Mesenchymal stem cell (in vitro differentiated cells and primary cell): ENCODE measurements around the gene ZNF511.

ENCODE experiments used
- DNase-seq: peaks from one replicate; pipeline ENCODE4 v3.0.0-alpha.2; 2013
- H2AFZ ChIP-seq: one replicate; pipeline ENCODE4 v1.6.1; 2013; ENCODE audit warnings: low read depth, mild to moderate bottlenecking, control low read depth, inconsistent platforms, low read length, moderate library complexity
- H2AK5ac ChIP-seq: 2 replicates; pipeline ENCODE4 v1.6.1; 2013; ENCODE audit warnings: low read length, moderate library complexity, mild to moderate bottlenecking, inconsistent platforms; ENCODE audit not compliant: severe bottlenecking
- H2BK120ac ChIP-seq: one replicate; pipeline ENCODE4 v1.6.1; 2013; ENCODE audit warnings: low read depth, mild to moderate bottlenecking, inconsistent platforms, low read length, moderate library complexity
- H2BK12ac ChIP-seq, 2 experiments: one replicate each; pipeline ENCODE4 v1.6.1; 2013; ENCODE audit warnings: inconsistent platforms in 2 of 2, low read length in 2 of 2, mild to moderate bottlenecking in 2 of 2, moderate library complexity in 2 of 2, control low read depth in 1 of 2
- H2BK15ac ChIP-seq: one replicate; pipeline ENCODE4 v1.6.1; 2013; ENCODE audit warnings: mild to moderate bottlenecking, low read depth, inconsistent platforms; ENCODE audit not compliant: poor library complexity, severe bottlenecking
- H2BK5ac ChIP-seq: 2 replicates; pipeline ENCODE4 v1.6.1; 2013; ENCODE audit warnings: low read depth, mild to moderate bottlenecking, low read length, control low read depth, inconsistent platforms; ENCODE audit not compliant: poor library complexity, severe bottlenecking
- H3K14ac ChIP-seq, 2 experiments: one replicate each; pipeline ENCODE4 v1.6.1; 2013; ENCODE audit warnings: inconsistent platforms in 2 of 2, low read length in 2 of 2, control low read depth in 1 of 2, mild to moderate bottlenecking in 1 of 2, moderate library complexity in 1 of 2
- H3K18ac ChIP-seq, 2 experiments: one replicate each; pipeline ENCODE4 v1.6.1; 2013; ENCODE audit warnings: inconsistent platforms in 2 of 2, low read length in 2 of 2, control low read depth in 1 of 2, low read depth in 1 of 2, mild to moderate bottlenecking in 1 of 2
- H3K23ac ChIP-seq, 2 experiments: one replicate each; pipeline ENCODE4 v1.6.1; 2013; ENCODE audit warnings: inconsistent platforms in 2 of 2, low read length in 2 of 2, mild to moderate bottlenecking in 2 of 2, moderate library complexity in 2 of 2, control low read depth in 1 of 2
- H3K27ac ChIP-seq: 2 replicates; pipeline ENCODE4 v1.5.1; 2013; ENCODE audit warnings: mild to moderate bottlenecking, moderate library complexity, low read length, control low read depth, inconsistent platforms; ENCODE audit not compliant: poor library complexity, severe bottlenecking
- H3K27me3 ChIP-seq, 2 experiments: 2 replicates each; pipeline versions ENCODE4 v1.6.1 to v1.7.0; 2013; ENCODE audit warnings: low read length in 2 of 2, mild to moderate bottlenecking in 2 of 2, moderate library complexity in 2 of 2, control low read depth in 1 of 2, inconsistent platforms in 1 of 2; ENCODE audit not compliant: control insufficient read depth in 1 of 2, insufficient read depth in 1 of 2
- H3K36me3 ChIP-seq, 2 experiments: 2 replicates each; pipeline versions ENCODE4 v1.6.1 to v1.7.0; 2013; ENCODE audit warnings: low read length in 2 of 2, control low read depth in 1 of 2, inconsistent platforms in 1 of 2, low read depth in 1 of 2, mild to moderate bottlenecking in 1 of 2; ENCODE audit not compliant: insufficient read depth in 2 of 2, control insufficient read depth in 1 of 2
- H3K4ac ChIP-seq, 2 experiments: one replicate each; pipeline ENCODE4 v1.6.1; 2013; ENCODE audit warnings: inconsistent platforms in 2 of 2, low read length in 2 of 2, mild to moderate bottlenecking in 2 of 2, moderate library complexity in 2 of 2, control low read depth in 1 of 2, low read depth in 1 of 2
- H3K4me1 ChIP-seq: 2 replicates; pipeline ENCODE4 v1.6.1; 2013; ENCODE audit warnings: low read depth, low read length, control low read depth; ENCODE audit not compliant: control insufficient read depth, insufficient read depth
- H3K4me2 ChIP-seq: 2 replicates; pipeline ENCODE4 v1.6.1; 2013; ENCODE audit warnings: low read length, mild to moderate bottlenecking, inconsistent platforms; ENCODE audit not compliant: poor library complexity, severe bottlenecking
- H3K4me3 ChIP-seq, 2 experiments: 2 replicates each; pipeline versions ENCODE4 v1.5.1 to v1.7.0; 2013; ENCODE audit warnings: low read length in 2 of 2, mild to moderate bottlenecking in 2 of 2, control low read depth in 1 of 2, low read depth in 1 of 2; ENCODE audit not compliant: insufficient read depth in 1 of 2
- H3K79me1 ChIP-seq: replicated peaks from 2 replicates; pipeline ENCODE4 v1.6.1; 2013; ENCODE audit warnings: mild to moderate bottlenecking, control low read depth, low read length, inconsistent platforms; ENCODE audit not compliant: poor library complexity, severe bottlenecking
- H3K9ac ChIP-seq: 2 replicates; pipeline ENCODE4 v1.7.0; 2013; ENCODE audit warnings: mild to moderate bottlenecking, low read length, moderate library complexity
- H3K9me3 ChIP-seq: 2 replicates; pipeline ENCODE4 v1.7.0; 2013; ENCODE audit warnings: mild to moderate bottlenecking, low read length; ENCODE audit not compliant: control insufficient read depth
- H4K8ac ChIP-seq: one replicate; pipeline ENCODE4 v1.6.1; 2013; ENCODE audit warnings: inconsistent platforms, mild to moderate bottlenecking, low read length, moderate library complexity
- H4K91ac ChIP-seq: one replicate; pipeline ENCODE4 v1.6.1; 2013; ENCODE audit warnings: mild to moderate bottlenecking, low read length, inconsistent platforms
- WGBS: methylation state at CpG from one replicate; pipeline ENCODE4 v1.1.7; 2013; ENCODE audit warnings: mixed read lengths; 5-methylcytosine and 5-hydroxymethylcytosine counted together

Gene ZNF511

GRCh38 chr10:133303206-133303605 lies 5.5 kb upstream of the ZNF511 start:
- no peak overlapping the region for H2BK5ac ChIP-seq
- no peak overlapping the region for H2BK120ac ChIP-seq
- no peak overlapping the region for H3K4ac ChIP-seq
- no peak overlapping the region for H3K18ac ChIP-seq
- H3K23ac ChIP-seq, result peak overlapping the region in 1 of 2 experiments; percentile 19
- H3K4me3 ChIP-seq, result no peak overlapping the region
- H3K14ac ChIP-seq, result no peak overlapping the region
- no peak overlapping the region for H2BK12ac ChIP-seq
- H3K36me3 ChIP-seq, result peaks cover 46 to 52% of the 10 kb centered on the region in 2 experiments
- no peak overlapping the region for H2BK15ac ChIP-seq
- no peak overlapping the region for H4K91ac ChIP-seq
- H3K27ac ChIP-seq, result no peak overlapping the region
- WGBS, result 97% methylated on average over 10 of the region's 10 CpGs
- H3K9ac ChIP-seq, result no peak overlapping the region
- H3K27me3 ChIP-seq, result no peaks in the 10 kb centered on the region
- no peak overlapping the region for H2AFZ ChIP-seq
- no peaks in the 10 kb centered on the region for H3K9me3 ChIP-seq
- DNase-seq, result no peak
- H4K8ac ChIP-seq, result no peak overlapping the region
- peaks cover 28% of the 10 kb centered on the region for H3K79me1 ChIP-seq
- H3K4me2 ChIP-seq, result no peak overlapping the region
- H2AK5ac ChIP-seq, result no peak overlapping the region
- H3K4me1 ChIP-seq, result peaks cover 22% of the 10 kb centered on the region

GRCh38 chr10:133306097-133306476 lies 2.6 kb upstream of the ZNF511 start:
- Histone ChIP-seq H2AK5ac (no peak overlapping the region), H2BK12ac (no peak overlapping the region), H3K9ac (no peak overlapping the region), H2BK15ac (no peak overlapping the region), H3K27ac (no peak overlapping the region), H3K18ac (no peak overlapping the region), H4K8ac (no peak overlapping the region), H3K9me3 (no peaks in the 10 kb centered on the region), H3K23ac (no peak overlapping the region), H3K36me3 (peaks cover 27 to 47% of the 10 kb centered on the region in 2 experiments), H3K14ac (no peak overlapping the region), H2AFZ (no peak overlapping the region), H3K27me3 (no peaks in the 10 kb centered on the region), H3K79me1 (peaks cover 22% of the 10 kb centered on the region), H3K4ac (no peak overlapping the region), H3K4me3 (no peak overlapping the region), H3K4me1 (peaks cover 29% of the 10 kb centered on the region), H3K4me2 (no peak overlapping the region), H2BK120ac (no peak overlapping the region), H2BK5ac (no peak overlapping the region), H4K91ac (no peak overlapping the region)
- no peak for DNase-seq
- WGBS, result 98% methylated on average over 5 of the region's 5 CpGs

GRCh38 chr10:133306941-133307379 lies 1.8 kb upstream of the ZNF511 start:
- peaks cover 29% of the 10 kb centered on the region for H3K4me1 ChIP-seq

GRCh38 chr10:133307776-133308420 lies 816 bp upstream of the ZNF511 start:
- H3K23ac ChIP-seq, result no peak overlapping the region
- 11% methylated on average over 25 of the region's 25 CpGs for WGBS

More at GRCh38 chr10:133306941-133307379, 1.8 kb upstream of the ZNF511 start:
- Histone ChIP-seq H3K4me3 (peak overlapping the region in 1 of 2 experiments; percentile 95), H4K8ac (no peak overlapping the region), H3K18ac (no peak overlapping the region), H2AFZ (no peak overlapping the region), H3K27ac (no peak overlapping the region), H2BK12ac (peak overlapping the region in 1 of 2 experiments; percentile 57), H3K23ac (peak overlapping the region in 1 of 2 experiments; percentile 19), H3K4ac (peak overlapping the region; percentile 2 to 33), H3K79me1 (peaks cover 21% of the 10 kb centered on the region), H2BK15ac (peak overlapping the region; percentile 34), H3K36me3 (peaks cover 33 to 50% of the 10 kb centered on the region in 2 experiments), H2BK5ac (no peak overlapping the region), H3K27me3 (no peaks in the 10 kb centered on the region), H2AK5ac (peak overlapping the region; percentile 32), H4K91ac (no peak overlapping the region), H3K14ac (no peak overlapping the region), H2BK120ac (no peak overlapping the region), H3K9me3 (no peaks in the 10 kb centered on the region), H3K9ac (peak overlapping the region; percentile 99), H3K4me2 (peak overlapping the region; percentile 37)
- no peak for DNase-seq
- WGBS, result 94% methylated on average over 17 of the region's 17 CpGs

More at GRCh38 chr10:133307776-133308420, 816 bp upstream of the ZNF511 start:
- H4K8ac ChIP-seq, result peak overlapping the region; percentile 38
- no peak overlapping the region for H2BK5ac ChIP-seq
- H2AK5ac ChIP-seq, result no peak overlapping the region
- peaks cover 34 to 51% of the 10 kb centered on the region in 2 experiments for H3K36me3 ChIP-seq
- peak; percentile 80 for DNase-seq
- no peak overlapping the region for H3K27ac ChIP-seq
- H3K4me1 ChIP-seq, result peaks cover 29% of the 10 kb centered on the region
- peak overlapping the region in 1 of 2 experiments; percentile 91 for H3K18ac ChIP-seq
- peaks cover 19% of the 10 kb centered on the region for H3K79me1 ChIP-seq
- no peaks in the 10 kb centered on the region for H3K27me3 ChIP-seq
- H4K91ac ChIP-seq, result no peak overlapping the region
- peak overlapping the region; percentile 80 for H3K4me2 ChIP-seq
- H2AFZ ChIP-seq, result no peak overlapping the region
- peak overlapping the region; percentile 92 to 95 for H3K4me3 ChIP-seq
- peak overlapping the region; percentile 99 for H3K9ac ChIP-seq
- no peak overlapping the region for H3K4ac ChIP-seq
- H2BK120ac ChIP-seq, result no peak overlapping the region
- H3K9me3 ChIP-seq, result no peaks in the 10 kb centered on the region
- H2BK15ac ChIP-seq, result no peak overlapping the region
- no peak overlapping the region for H2BK12ac ChIP-seq
- H3K14ac ChIP-seq, result no peak overlapping the region
